Measurements from ENCODE around the gene GDPD5. TPM values are rescaled to one million over a fixed set of nuclear protein-coding genes. Genes with fewer than 3 reads are reported as not detected.

Gene GDPD5
- total RNA-seq, 2 experiments from 2014 or later, result 13.3 to 13.5 TPM

DNA sequence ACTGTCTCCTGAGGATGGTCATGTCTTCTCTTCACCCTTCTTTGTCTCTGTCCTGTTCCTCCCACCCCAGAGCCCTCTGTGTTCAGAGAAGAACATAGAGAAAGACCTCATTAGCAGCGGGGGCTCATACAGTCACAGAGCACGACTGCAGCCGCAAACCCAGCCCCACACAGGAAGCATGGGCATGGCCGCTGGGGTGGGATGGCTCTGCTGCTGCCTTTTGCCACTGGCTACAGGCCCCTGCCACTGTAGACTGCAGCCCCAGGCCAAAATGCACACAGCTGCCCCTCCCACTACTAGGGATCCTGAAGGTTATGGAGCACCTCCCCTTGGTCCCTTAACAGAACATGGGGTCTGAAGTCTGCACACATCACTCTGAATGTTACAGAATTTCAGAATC is 57.9 kb downstream of the GDPD5 start:
- Mint-ChIP-seq H3K9me3 (no peaks in the 10 kb centered on the region), H3K27me3 (ENCODE audit: low read depth) (no peaks in the 10 kb centered on the region), H3K27ac (no peak overlapping the region), H3K4me3 (no peak overlapping the region), H3K36me3 (ENCODE audit: low read depth) (no peaks in the 10 kb centered on the region), H3K4me1 (ENCODE audit: low read depth) (no peaks in the 10 kb centered on the region)
- intact Hi-C loops (cut with micrococcal nuclease), result no loop called here
- CTCF ChIA-PET, result no interaction called here
- no peak for DNase-seq

- Mint-ChIP-seq H3K27ac (no peak overlapping the region), H3K4me1 (ENCODE audit: low read depth) (no peaks in the 10 kb centered on the region), H3K36me3 (ENCODE audit: low read depth) (no peaks in the 10 kb centered on the region), H3K9me3 (no peaks in the 10 kb centered on the region), H3K4me3 (no peak overlapping the region), H3K27me3 (ENCODE audit: low read depth) (no peaks in the 10 kb centered on the region)
- intact Hi-C loops (cut with micrococcal nuclease), result no loop called here
- CTCF ChIA-PET, result no interaction called here
- no peak for DNase-seq
Observed at GRCh38 chr11:75467311-75467710, 58.4 kb downstream of the GDPD5 start.

DNA sequence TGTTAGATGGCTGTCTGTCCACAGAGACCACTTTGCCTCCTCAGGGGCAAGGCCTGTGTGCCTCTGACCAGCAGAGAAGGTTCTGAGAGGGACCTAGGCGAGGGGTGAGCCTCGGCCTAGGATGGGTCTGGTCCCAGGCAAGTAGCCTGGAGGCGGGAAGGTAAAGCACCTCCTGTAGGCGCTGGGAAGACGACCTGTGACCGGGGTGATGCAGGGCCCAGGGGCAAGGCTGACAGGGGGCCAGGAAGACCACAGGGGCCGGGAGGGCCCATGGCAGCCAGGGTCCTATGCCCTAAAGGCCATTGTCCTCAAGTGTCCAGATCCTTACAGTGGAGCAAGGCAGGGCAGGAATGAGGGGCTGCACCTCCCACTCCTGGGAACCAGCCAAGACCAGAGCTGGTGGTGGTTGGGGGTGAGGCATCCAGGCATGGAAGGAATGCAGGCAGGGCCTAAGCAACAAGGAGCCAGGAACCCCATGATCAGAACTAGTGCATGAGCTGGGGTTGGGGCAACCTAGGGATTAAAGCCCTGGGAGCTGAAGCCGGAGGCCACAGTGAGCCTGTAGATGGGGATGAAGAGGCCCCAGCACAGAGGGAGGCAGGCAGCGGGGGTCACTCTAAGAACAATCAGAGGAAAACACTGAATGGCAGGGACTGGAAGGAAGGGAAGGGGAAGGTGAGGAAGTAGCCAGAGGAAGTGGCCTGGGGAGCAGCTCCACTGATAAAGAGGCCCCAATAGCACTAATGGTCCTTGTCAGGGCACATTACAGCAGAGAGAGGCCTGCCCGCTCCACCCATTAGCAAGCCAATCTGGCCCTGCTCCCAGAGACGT is 59.8 kb downstream of the GDPD5 start:
- Mint-ChIP-seq H3K4me1 (ENCODE audit: low read depth) (no peaks in the 10 kb centered on the region), H3K27ac (no peak overlapping the region), H3K27me3 (ENCODE audit: low read depth) (no peaks in the 10 kb centered on the region), H3K4me3 (no peak overlapping the region), H3K36me3 (ENCODE audit: low read depth) (no peaks in the 10 kb centered on the region), H3K9me3 (no peaks in the 10 kb centered on the region)
- intact Hi-C loops (cut with micrococcal nuclease), result no loop called here
- CTCF ChIA-PET, result no interaction called here
- no peak for DNase-seq

GRCh38 chr11:75463106-75463774 is 62.5 kb downstream of the GDPD5 start:
- Mint-ChIP-seq H3K36me3 (ENCODE audit: low read depth) (no peaks in the 10 kb centered on the region), H3K4me3 (no peak overlapping the region), H3K27me3 (ENCODE audit: low read depth) (no peaks in the 10 kb centered on the region), H3K4me1 (ENCODE audit: low read depth) (no peaks in the 10 kb centered on the region), H3K9me3 (no peaks in the 10 kb centered on the region), H3K27ac (no peak overlapping the region)
- intact Hi-C loops (cut with micrococcal nuclease), result no loop called here
- no peak for DNase-seq
- CTCF ChIA-PET, result interaction anchor here (1.2 to 2.3 kb wide), 3 partner anchors 19 to 70 kb away, joined by 3 to 10 read pairs (median 3); no protein-coding TSS in a partner anchor

DNA sequence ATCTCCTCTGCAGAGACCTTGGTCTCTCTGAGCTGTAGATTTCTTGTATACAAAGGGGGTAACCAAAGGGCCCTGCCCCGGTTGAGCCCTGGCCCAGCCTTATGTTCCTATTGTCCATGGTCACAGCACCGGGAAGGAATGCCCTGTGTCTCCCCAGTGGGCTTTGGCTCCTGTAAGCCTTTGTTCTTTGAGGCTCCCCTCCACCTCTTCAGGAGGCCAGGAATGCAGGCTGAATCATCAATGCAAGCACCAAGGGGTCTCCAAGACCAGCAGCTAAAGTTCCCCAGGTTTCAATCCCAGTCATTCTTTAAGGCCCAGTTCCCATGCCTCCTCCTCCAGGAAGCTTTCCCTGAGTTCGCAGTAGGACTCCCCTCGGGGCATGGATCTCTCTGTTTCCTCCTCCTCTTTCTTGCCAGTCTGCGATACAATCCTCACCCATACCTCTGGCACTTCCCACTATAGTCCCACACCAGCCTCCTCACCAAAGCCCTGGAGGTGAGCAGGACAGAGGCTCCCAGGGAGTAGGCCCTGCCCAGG is 63.6 kb downstream of the GDPD5 start:
- Mint-ChIP-seq H3K4me3 (no peak overlapping the region), H3K27me3 (ENCODE audit: low read depth) (no peaks in the 10 kb centered on the region), H3K9me3 (no peaks in the 10 kb centered on the region), H3K4me1 (ENCODE audit: low read depth) (no peaks in the 10 kb centered on the region), H3K27ac (no peak overlapping the region), H3K36me3 (ENCODE audit: low read depth) (no peaks in the 10 kb centered on the region)
- CTCF ChIA-PET, result interaction anchor here (1.4 kb wide), 1 partner anchor 71 kb away, joined by 3 read pairs; no protein-coding TSS in a partner anchor
- DNase-seq, result no peak
- intact Hi-C loops (cut with micrococcal nuclease), result no loop called here

- Mint-ChIP-seq H3K27ac (no peak overlapping the region), H3K9me3 (no peaks in the 10 kb centered on the region), H3K27me3 (ENCODE audit: low read depth) (no peaks in the 10 kb centered on the region), H3K4me3 (no peak overlapping the region), H3K4me1 (ENCODE audit: low read depth) (no peaks in the 10 kb centered on the region), H3K36me3 (ENCODE audit: low read depth) (no peaks in the 10 kb centered on the region)
- intact Hi-C loops (cut with micrococcal nuclease), result no loop called here
- DNase-seq, result no peak
- CTCF ChIA-PET, result no interaction called here
Observed at GRCh38 chr11:75461151-75461550, 64.6 kb downstream of the GDPD5 start.

- no peak for DNase-seq
- no peaks in the 10 kb centered on the region for H3K4me1 Mint-ChIP-seq (ENCODE audit: low read depth)
- no peaks in the 10 kb centered on the region for H3K36me3 Mint-ChIP-seq (ENCODE audit: low read depth)
- CTCF ChIA-PET, result interaction anchor here (1.3 to 2.1 kb wide), 3 partner anchors 12 to 67 kb away, joined by 3 to 8 read pairs (median 5); no protein-coding TSS in a partner anchor
- H3K27me3 Mint-ChIP-seq (ENCODE audit: low read depth), result no peaks in the 10 kb centered on the region
- H3K9me3 Mint-ChIP-seq, result no peaks in the 10 kb centered on the region
- intact Hi-C loops (cut with micrococcal nuclease), result no loop called here
- no peak overlapping the region for H3K4me3 Mint-ChIP-seq
- H3K27ac Mint-ChIP-seq, result no peak overlapping the region
Observed at GRCh38 chr11:75456596-75457183, 69.1 kb downstream of the GDPD5 start.

DNA sequence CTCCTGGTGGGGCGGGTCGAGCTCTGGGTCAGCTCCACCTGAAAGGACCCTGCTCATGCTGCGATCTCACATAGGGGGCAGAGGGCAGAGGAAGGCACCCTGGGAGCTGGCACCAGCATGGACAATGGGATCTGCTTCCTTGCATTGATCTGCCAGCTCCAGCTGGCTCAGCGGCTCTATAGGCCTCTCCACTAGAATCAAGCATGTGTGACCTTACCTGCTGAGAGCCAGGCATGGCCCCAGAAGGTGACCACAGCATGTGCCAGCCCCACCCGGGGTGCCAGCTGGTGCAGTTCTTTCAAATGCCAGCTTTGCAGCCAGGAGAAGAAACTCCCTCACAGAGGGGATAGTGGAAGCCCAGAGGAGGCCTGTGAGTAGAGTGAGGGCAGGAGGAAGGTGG is 70.8 kb downstream of the GDPD5 start:
- no peak overlapping the region for H3K27ac Mint-ChIP-seq
- H3K36me3 Mint-ChIP-seq (ENCODE audit: low read depth), result no peaks in the 10 kb centered on the region
- CTCF ChIA-PET, result interaction anchor here (1.0 to 1.9 kb wide), 4 partner anchors 10 to 76 kb away, joined by 3 to 5 read pairs (median 4); no protein-coding TSS in a partner anchor
- H3K27me3 Mint-ChIP-seq (ENCODE audit: low read depth), result no peaks in the 10 kb centered on the region
- H3K9me3 Mint-ChIP-seq, result no peaks in the 10 kb centered on the region
- DNase-seq, result no peak
- H3K4me3 Mint-ChIP-seq, result no peak overlapping the region
- no peaks in the 10 kb centered on the region for H3K4me1 Mint-ChIP-seq (ENCODE audit: low read depth)
- intact Hi-C loops (cut with micrococcal nuclease), result no loop called here

DNA sequence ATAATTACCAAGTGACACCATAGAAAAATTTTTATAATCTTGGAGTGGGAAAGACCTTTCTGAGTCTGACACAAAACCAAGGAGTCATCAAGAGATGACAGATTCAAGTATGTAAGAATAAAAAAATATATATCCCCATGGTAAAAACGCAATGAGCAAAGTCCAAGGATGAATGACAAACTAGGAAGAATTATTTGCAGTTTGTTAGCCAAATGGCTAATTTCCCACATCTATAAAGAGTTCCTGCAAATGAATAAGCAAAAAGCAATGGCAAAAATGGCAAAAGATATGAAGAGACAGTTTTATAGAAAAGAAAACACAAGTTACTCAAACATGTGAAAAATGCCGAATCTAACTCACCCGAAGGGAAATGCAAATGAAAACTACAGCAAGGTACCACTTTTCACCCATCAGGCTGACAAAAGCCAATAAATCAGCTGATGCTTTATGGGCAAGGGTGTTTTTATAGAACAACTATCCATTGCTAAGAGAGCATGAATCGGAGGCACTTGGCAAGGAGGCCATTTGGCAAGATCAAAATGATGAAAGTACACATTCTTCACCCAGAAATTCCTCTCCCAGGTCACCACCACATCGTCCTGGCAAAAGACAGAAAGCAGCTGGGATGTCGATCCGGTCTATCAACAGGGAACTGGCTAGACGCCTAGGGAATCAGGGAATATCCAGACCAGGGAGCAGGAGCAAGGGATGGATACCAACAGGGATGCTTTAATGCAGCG is 71.7 kb downstream of the GDPD5 start:
- no peak for DNase-seq
- no peaks in the 10 kb centered on the region for H3K9me3 Mint-ChIP-seq
- intact Hi-C loops (cut with micrococcal nuclease), result no loop called here
- no peaks in the 10 kb centered on the region for H3K27me3 Mint-ChIP-seq (ENCODE audit: low read depth)
- no peaks in the 10 kb centered on the region for H3K36me3 Mint-ChIP-seq (ENCODE audit: low read depth)
- no peaks in the 10 kb centered on the region for H3K4me1 Mint-ChIP-seq (ENCODE audit: low read depth)
- no peak overlapping the region for H3K4me3 Mint-ChIP-seq
- CTCF ChIA-PET, result interaction anchor here (0.7 to 3.7 kb wide), 4 partner anchors 9 to 77 kb away, joined by 3 to 26 read pairs (median 4); no protein-coding TSS in a partner anchor
- no peak overlapping the region for H3K27ac Mint-ChIP-seq

GRCh38 chr11:75450826-75451821 is 74.6 kb downstream of the GDPD5 start:
- H3K27ac Mint-ChIP-seq, result no peak overlapping the region
- intact Hi-C loops (cut with micrococcal nuclease), result no loop called here

GRCh38 chr11:75450236-75450635 is 75.5 kb downstream of the GDPD5 start:
- H3K4me3 Mint-ChIP-seq, result no peak overlapping the region
- intact Hi-C loops (cut with micrococcal nuclease), result no loop called here
- H3K4me1 Mint-ChIP-seq (ENCODE audit: low read depth), result no peaks in the 10 kb centered on the region
- H3K27me3 Mint-ChIP-seq (ENCODE audit: low read depth), result no peaks in the 10 kb centered on the region
- H3K27ac Mint-ChIP-seq, result no peak overlapping the region
- CTCF ChIA-PET, result interaction anchor here (1.3 to 3.7 kb wide), 7 partner anchors 9 to 83 kb away, joined by 4 to 26 read pairs (median 5); partner anchors contain the start of gene GDPD5
- no peak for DNase-seq
- H3K9me3 Mint-ChIP-seq, result no peaks in the 10 kb centered on the region
- no peaks in the 10 kb centered on the region for H3K36me3 Mint-ChIP-seq (ENCODE audit: low read depth)

More at GRCh38 chr11:75450826-75451821, 74.6 kb downstream of the GDPD5 start:
- CTCF ChIA-PET, result interaction anchor here (0.6 to 3.7 kb wide), 11 partner anchors 10 to 208 kb away, joined by 3 to 26 read pairs (median 5); partner anchors contain the start of genes GDPD5 and KLHL35
- no peaks in the 10 kb centered on the region for H3K9me3 Mint-ChIP-seq
- peak; percentile 44 for DNase-seq
- no peaks in the 10 kb centered on the region for H3K36me3 Mint-ChIP-seq (ENCODE audit: low read depth)
- H3K4me3 Mint-ChIP-seq, result no peak overlapping the region
- H3K4me1 Mint-ChIP-seq (ENCODE audit: low read depth), result no peaks in the 10 kb centered on the region
- H3K27me3 Mint-ChIP-seq (ENCODE audit: low read depth), result no peaks in the 10 kb centered on the region

Measured in activated naive CD4-positive, alpha-beta T cell treated with anti-CD3 and anti-CD28 coated beads for 36 hours (primary cell).